SK-N-SH (cell line): ENCODE data around the gene ATG16L1. TPM values are rescaled to one million over a fixed set of nuclear protein-coding genes. Genes with fewer than 3 reads are reported as not detected.

Source experiments
- CTCF ChIA-PET: fragments of 300-600, 350-600 bp; formaldehyde crosslinking; extraction: SDS; loops from one replicate; lab custom pipeline; 2021; lab: Yijun Ruan, JAX
- POLR2A ChIA-PET: fragments of 350-600 bp; sonication (Branson Sonifier 250); formaldehyde crosslinking; extraction: SDS; loops from one replicate; lab custom pipeline; 2020; ENCODE audit warnings: antibody characterized with exemption, inconsistent platforms; lab: Yijun Ruan, JAX
- DNase-seq: peaks from one replicate; pipeline ENCODE4 v3.0.0; 2012
- H2AFZ ChIP-seq: fragments of 200-600 bp; sonication (generic); 2 replicates; pipeline ENCODE4 v1.8.1; 2016; ENCODE audit warnings: antibody characterized with exemption, mild to moderate bottlenecking, low read depth
- H3F3A ChIP-seq: fragments of 200-600 bp; sonication (generic); replicated peaks from 2 replicates; pipeline ENCODE3; 2016; ENCODE audit warnings: antibody characterized with exemption, mild to moderate bottlenecking; ENCODE audit not compliant: insufficient read depth
- H3K27ac ChIP-seq, 2 experiments: fragments of 200-500 bp in 1 of 2; fragments of 200-600 bp in 1 of 2; sonication (Bioruptor generic) in 1 of 2; sonication (generic), shearing (Covaris generic) in 1 of 2; 2 replicates each; pipeline versions ENCODE4 v1.5.1 to v1.6.1; 2014 to 2016; ENCODE audit warnings: low read depth in 2 of 2, inconsistent platforms in 1 of 2, low read length in 1 of 2, mild to moderate bottlenecking in 1 of 2, mixed read lengths in 1 of 2
- H3K27me3 ChIP-seq: fragments of 200-600 bp; sonication (generic), shearing (Covaris generic); 2 replicates; pipeline ENCODE4 v1.6.1; 2016; ENCODE audit warnings: mixed run types; ENCODE audit not compliant: insufficient read depth
- H3K36me3 ChIP-seq, 2 experiments: fragments of 200-500 bp in 1 of 2; fragments of 200-600 bp in 1 of 2; sonication (Bioruptor generic) in 1 of 2; sonication (generic) in 1 of 2; replicated peaks in 1 of 2; 2 replicates each; pipeline versions ENCODE3 to v1.5.1; 2014 to 2016; ENCODE audit warnings: low read length in 1 of 2, mild to moderate bottlenecking in 1 of 2; ENCODE audit not compliant: insufficient read depth in 2 of 2, control insufficient read depth in 1 of 2
- H3K4me1 ChIP-seq, 2 experiments: fragments of 200-500 bp in 1 of 2; fragments of 200-600 bp in 1 of 2; sonication (Bioruptor generic) in 1 of 2; sonication (generic), shearing (Covaris generic) in 1 of 2; 2 replicates each; pipeline versions ENCODE4 v1.5.1 to v1.6.1; 2014 to 2016; ENCODE audit warnings: low read depth in 1 of 2, low read length in 1 of 2, mixed run types in 1 of 2; ENCODE audit not compliant: insufficient read depth in 2 of 2, control insufficient read depth in 1 of 2
- H3K4me2 ChIP-seq: fragments of 200-600 bp; sonication (generic), shearing (Covaris generic); 2 replicates; pipeline ENCODE4 v1.6.1; 2017; ENCODE audit warnings: mixed run types
- H3K4me3 ChIP-seq, 2 experiments: fragments of 200-500 bp in 1 of 2; fragments of 200-600 bp in 1 of 2; sonication (Bioruptor generic) in 1 of 2; sonication (generic), shearing (Covaris generic) in 1 of 2; 2 replicates each; pipeline versions ENCODE4 v1.5.1 to v1.8.1; 2014 to 2016; ENCODE audit warnings: low read depth in 2 of 2, inconsistent platforms in 1 of 2, low read length in 1 of 2, mild to moderate bottlenecking in 1 of 2, mixed read lengths in 1 of 2, moderate library complexity in 1 of 2
- H3K79me2 ChIP-seq: fragments of 200-600 bp; sonication (generic); 2 replicates; pipeline ENCODE4 v1.8.1; 2017; ENCODE audit warnings: mild to moderate bottlenecking; ENCODE audit not compliant: insufficient read depth
- H3K9ac ChIP-seq: fragments of 200-600 bp; sonication (generic); 2 replicates; pipeline ENCODE4 v1.6.1; 2017; ENCODE audit warnings: mixed run types
- H3K9me2 ChIP-seq: fragments of 200-600 bp; sonication (generic); 2 replicates; pipeline ENCODE4 v1.6.1; 2017; ENCODE audit warnings: mixed run types
- H3K9me3 ChIP-seq: fragments of 200-600 bp; sonication (generic); 2 replicates; pipeline ENCODE4 v1.6.1; 2017; ENCODE audit warnings: mixed run types, mild to moderate bottlenecking, moderate library complexity
- H4K20me1 ChIP-seq: fragments of 200-600 bp; sonication (generic); 2 replicates; pipeline ENCODE4 v1.6.1; 2017; ENCODE audit warnings: mild to moderate bottlenecking, mixed run types; ENCODE audit not compliant: insufficient read depth
- CHD2 ChIP-seq: fragments of 150-350 bp; IDR thresholded peaks from 2 replicates; pipeline ENCODE4 v1.6.1; 2018; ENCODE audit warnings: low read length; ENCODE audit not compliant: partially characterized antibody
- ELF1 ChIP-seq: IDR thresholded peaks from 2 replicates; pipeline ENCODE4 v1.4.0; 2012
- EZH2phosphoT487 ChIP-seq: fragments of 200-600 bp; sonication (generic); IDR thresholded peaks from 2 replicates; pipeline ENCODE4 v1.6.1; 2017; ENCODE audit warnings: low read depth, mixed run types, mild to moderate bottlenecking, antibody characterized with exemption, moderate library complexity, borderline replicate concordance
- GABPA ChIP-seq: IDR thresholded peaks from 2 replicates; pipeline ENCODE4 v1.4.0; 2012; ENCODE audit warnings: low read depth, mild to moderate bottlenecking
- GATA2 ChIP-seq: sonication (generic); formaldehyde crosslinking; IDR thresholded peaks from 2 replicates; pipeline ENCODE4 v1.5.0; 2020; ENCODE audit warnings: mild to moderate bottlenecking, missing genetic modification reagents
- NFIC ChIP-seq: IDR thresholded peaks from 2 replicates; pipeline ENCODE4 v1.4.0; 2012; ENCODE audit warnings: borderline replicate concordance
- NRF1 ChIP-seq: IDR thresholded peaks from 2 replicates; pipeline ENCODE4 v1.6.1; 2012; ENCODE audit warnings: low read depth, mild to moderate bottlenecking, low read length
- RAD21 ChIP-seq: IDR thresholded peaks from 2 replicates; pipeline ENCODE4 v1.6.1; 2012; ENCODE audit warnings: mild to moderate bottlenecking, low read length
- RCOR1 ChIP-seq: fragments of 150-350 bp; IDR thresholded peaks from 2 replicates; pipeline ENCODE4 v1.6.1; 2017; ENCODE audit warnings: antibody characterized with exemption, low read length
- SIN3A ChIP-seq: IDR thresholded peaks from 2 replicates; pipeline ENCODE4 v1.6.1; 2012; ENCODE audit warnings: low read depth, mild to moderate bottlenecking, low read length, moderate library complexity, borderline replicate concordance
- TAF1 ChIP-seq: IDR thresholded peaks from 2 replicates; pipeline ENCODE4 v1.6.1; 2012; ENCODE audit warnings: low read depth, mild to moderate bottlenecking, low read length, moderate library complexity, borderline replicate concordance
- TCF12 ChIP-seq: IDR thresholded peaks from 2 replicates; pipeline ENCODE4 v1.4.0; 2012
- WGBS: methylation state at CpG from one replicate; pipeline ENCODE4 v1.1.6; 2017; ENCODE audit warnings: low lambda C conversion rate; 5-methylcytosine and 5-hydroxymethylcytosine counted together
- polyA plus RNA-seq, 3 experiments: library from polyadenylated mRNA; depleted of rRNA; stranded (reverse); fragments of >200 nt; gene quantifications; 2 replicates each; pipeline ENCODE4 v1.2.3, GENCODE V29; 2012
- TF ChIP-seq, protein P1 (sequence below): fragments of 150-350 bp; IDR thresholded peaks from 2 replicates; pipeline ENCODE4 v1.6.1; 2017; ENCODE audit warnings: antibody characterized with exemption, low read length, low read depth, borderline replicate concordance
- TF ChIP-seq, protein P2 (sequence below): IDR thresholded peaks from 2 replicates; pipeline ENCODE4 v1.4.0; 2012; ENCODE audit warnings: low read depth, borderline replicate concordance
- TF ChIP-seq, protein P3 (sequence below): IDR thresholded peaks from 2 replicates; pipeline ENCODE4 v1.4.0; 2012; ENCODE audit warnings: low read depth, borderline replicate concordance
- TF ChIP-seq, protein P4 (sequence below): IDR thresholded peaks from 2 replicates; pipeline ENCODE4; 2012
- TF ChIP-seq, protein P5 (sequence below): IDR thresholded peaks from 2 replicates; pipeline ENCODE4 v1.4.0; 2012; ENCODE audit warnings: low read depth
- TF ChIP-seq, protein P6 (sequence below): fragments of 200-600 bp; sonication (generic); IDR thresholded peaks from 2 replicates; pipeline ENCODE4 v1.6.1; 2017; ENCODE audit warnings: antibody characterized with exemption, mild to moderate bottlenecking, moderate library complexity

The ATG16L1 gene
- polyA plus RNA-seq, 1 of the 3 experiments (the other 2 are of a cell fraction), result 22.2 TPM

DNA sequence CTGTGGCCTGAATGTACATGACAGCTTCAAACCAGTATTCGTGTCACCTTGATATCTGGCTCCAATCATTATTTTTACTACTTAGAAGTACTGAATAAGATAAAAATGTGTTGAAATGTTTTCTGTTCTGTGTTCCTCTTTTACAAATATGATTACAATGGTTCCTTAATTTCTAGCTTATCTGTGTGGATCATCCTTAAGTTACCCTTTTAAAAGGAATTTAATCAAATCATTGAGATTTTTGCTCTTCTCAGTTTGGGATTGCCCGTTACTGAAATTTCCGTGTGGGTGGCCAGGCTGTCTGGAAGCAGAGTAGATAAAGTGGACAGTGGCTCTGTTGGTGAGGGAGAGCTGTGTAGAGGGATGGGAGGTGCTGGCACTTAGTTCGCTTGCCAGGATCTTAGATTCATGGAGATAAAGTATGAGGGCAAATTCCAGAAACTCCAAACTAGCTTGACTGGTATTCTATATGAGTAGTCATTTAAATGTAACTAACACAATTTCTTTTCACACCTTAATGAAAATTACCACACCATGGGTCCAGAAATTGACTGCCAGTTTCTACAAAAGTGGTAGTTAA, 28.7 kb downstream of the ATG16L1 start:
- Histone ChIP-seq H4K20me1 (no peaks in the 10 kb centered on the region), H3K4me2 (no peak overlapping the region), H3K79me2 (no peaks in the 10 kb centered on the region), H3K27ac (peak overlapping the region in 1 of 2 experiments; percentile 30; a peak in 2 of 4 replicates), H3K27me3 (no peaks in the 10 kb centered on the region), H3K9ac (no peak overlapping the region), H3F3A (no peaks in the 10 kb centered on the region), H2AFZ (no peak overlapping the region), H3K9me3 (no peaks in the 10 kb centered on the region), H3K9me2 (no peaks in the 10 kb centered on the region), H3K36me3 (peaks cover 75 to 85% of the 10 kb centered on the region in 2 experiments), H3K4me3 (no peak overlapping the region)
- WGBS, result 50% methylated on average over 4 of the region's 4 CpGs
- peak; percentile 45 for DNase-seq
- ChIA-PET POLR2A (no interaction called here), CTCF (interaction anchor here (0.7 to 1.8 kb wide), 8 partner anchors 9 to 338 kb away, joined by 3 to 6 read pairs (median 4); partner anchors contain the start of genes ATG16L1 and DGKD)
- TF ChIP-seq TCF12 (0 out of 2 replicates have a peak, but pooled peaks have one; percentile 3), GATA2 (CRISPR knock-in tag) (0 out of 2 replicates have a peak, but pooled peaks have one; percentile 29), EZH2phosphoT487 (no peak)
- TF ChIP-seq, all 33 proteins: peak for 2
- peaks cover 0 to 9% of the 10 kb centered on the region in 2 experiments; a peak in 2 of 4 replicates for H3K4me1 ChIP-seq

DNA sequence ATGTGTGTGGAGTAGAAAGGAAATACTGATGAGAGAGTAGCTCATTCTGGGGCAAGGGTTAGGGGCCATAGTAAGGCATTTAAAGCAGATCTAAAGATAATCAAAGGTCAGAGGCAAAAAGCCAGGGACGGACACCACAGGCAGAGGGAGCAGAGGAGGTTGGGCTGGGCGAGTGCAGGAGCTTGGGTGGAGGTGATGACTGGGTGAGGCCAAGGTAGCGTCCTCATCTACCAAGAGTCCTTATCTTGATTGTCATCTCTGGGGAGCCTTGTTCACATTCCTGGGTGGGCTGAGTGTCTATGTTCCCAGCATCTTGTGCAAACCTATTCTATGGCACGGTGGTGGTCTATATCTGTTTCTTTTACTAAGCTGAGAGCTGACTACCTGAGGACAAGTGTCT, 30.1 kb downstream of the ATG16L1 start:
- Histone ChIP-seq H3F3A (no peaks in the 10 kb centered on the region), H2AFZ (no peak overlapping the region), H3K36me3 (peaks cover 73 to 85% of the 10 kb centered on the region in 2 experiments), H3K9ac (no peak overlapping the region), H3K27me3 (no peaks in the 10 kb centered on the region), H3K79me2 (no peaks in the 10 kb centered on the region), H3K9me2 (no peaks in the 10 kb centered on the region), H4K20me1 (no peaks in the 10 kb centered on the region), H3K4me2 (no peak overlapping the region), H3K4me3 (no peak overlapping the region), H3K4me1 (peaks cover 0 to 9% of the 10 kb centered on the region in 2 experiments; a peak in 2 of 4 replicates), H3K27ac (no peak overlapping the region), H3K9me3 (no peaks in the 10 kb centered on the region)
- CTCF ChIA-PET, result interaction anchor here (1.0 to 1.8 kb wide), 3 partner anchors 12 to 73 kb away, joined by 3 to 5 read pairs (median 3); partner anchors contain the start of gene DGKD
- 91% methylated on average over 4 of the region's 4 CpGs for WGBS
- DNase-seq, result no peak
- TF ChIP-seq, protein P1, sequence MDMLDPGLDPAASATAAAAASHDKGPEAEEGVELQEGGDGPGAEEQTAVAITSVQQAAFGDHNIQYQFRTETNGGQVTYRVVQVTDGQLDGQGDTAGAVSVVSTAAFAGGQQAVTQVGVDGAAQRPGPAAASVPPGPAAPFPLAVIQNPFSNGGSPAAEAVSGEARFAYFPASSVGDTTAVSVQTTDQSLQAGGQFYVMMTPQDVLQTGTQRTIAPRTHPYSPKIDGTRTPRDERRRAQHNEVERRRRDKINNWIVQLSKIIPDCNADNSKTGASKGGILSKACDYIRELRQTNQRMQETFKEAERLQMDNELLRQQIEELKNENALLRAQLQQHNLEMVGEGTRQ, result no peak
- no peak for TF ChIP-seq TCF12
- no peak for TF ChIP-seq CHD2
- TF ChIP-seq, protein P2, sequence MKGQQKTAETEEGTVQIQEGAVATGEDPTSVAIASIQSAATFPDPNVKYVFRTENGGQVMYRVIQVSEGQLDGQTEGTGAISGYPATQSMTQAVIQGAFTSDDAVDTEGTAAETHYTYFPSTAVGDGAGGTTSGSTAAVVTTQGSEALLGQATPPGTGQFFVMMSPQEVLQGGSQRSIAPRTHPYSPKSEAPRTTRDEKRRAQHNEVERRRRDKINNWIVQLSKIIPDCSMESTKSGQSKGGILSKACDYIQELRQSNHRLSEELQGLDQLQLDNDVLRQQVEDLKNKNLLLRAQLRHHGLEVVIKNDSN, result no peak
- TF ChIP-seq, protein P3, sequence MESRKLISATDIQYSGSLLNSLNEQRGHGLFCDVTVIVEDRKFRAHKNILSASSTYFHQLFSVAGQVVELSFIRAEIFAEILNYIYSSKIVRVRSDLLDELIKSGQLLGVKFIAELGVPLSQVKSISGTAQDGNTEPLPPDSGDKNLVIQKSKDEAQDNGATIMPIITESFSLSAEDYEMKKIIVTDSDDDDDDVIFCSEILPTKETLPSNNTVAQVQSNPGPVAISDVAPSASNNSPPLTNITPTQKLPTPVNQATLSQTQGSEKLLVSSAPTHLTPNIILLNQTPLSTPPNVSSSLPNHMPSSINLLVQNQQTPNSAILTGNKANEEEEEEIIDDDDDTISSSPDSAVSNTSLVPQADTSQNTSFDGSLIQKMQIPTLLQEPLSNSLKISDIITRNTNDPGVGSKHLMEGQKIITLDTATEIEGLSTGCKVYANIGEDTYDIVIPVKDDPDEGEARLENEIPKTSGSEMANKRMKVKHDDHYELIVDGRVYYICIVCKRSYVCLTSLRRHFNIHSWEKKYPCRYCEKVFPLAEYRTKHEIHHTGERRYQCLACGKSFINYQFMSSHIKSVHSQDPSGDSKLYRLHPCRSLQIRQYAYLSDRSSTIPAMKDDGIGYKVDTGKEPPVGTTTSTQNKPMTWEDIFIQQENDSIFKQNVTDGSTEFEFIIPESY, result no peak
- TF ChIP-seq, protein P4, sequence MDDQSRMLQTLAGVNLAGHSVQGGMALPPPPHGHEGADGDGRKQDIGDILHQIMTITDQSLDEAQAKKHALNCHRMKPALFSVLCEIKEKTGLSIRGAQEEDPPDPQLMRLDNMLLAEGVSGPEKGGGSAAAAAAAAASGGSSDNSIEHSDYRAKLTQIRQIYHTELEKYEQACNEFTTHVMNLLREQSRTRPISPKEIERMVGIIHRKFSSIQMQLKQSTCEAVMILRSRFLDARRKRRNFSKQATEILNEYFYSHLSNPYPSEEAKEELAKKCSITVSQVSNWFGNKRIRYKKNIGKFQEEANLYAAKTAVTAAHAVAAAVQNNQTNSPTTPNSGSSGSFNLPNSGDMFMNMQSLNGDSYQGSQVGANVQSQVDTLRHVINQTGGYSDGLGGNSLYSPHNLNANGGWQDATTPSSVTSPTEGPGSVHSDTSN, result no peak
- TF ChIP-seq RAD21, result no peak
- TF ChIP-seq NRF1, result no peak
- TF ChIP-seq TAF1, result no peak
- TF ChIP-seq, protein P5, sequence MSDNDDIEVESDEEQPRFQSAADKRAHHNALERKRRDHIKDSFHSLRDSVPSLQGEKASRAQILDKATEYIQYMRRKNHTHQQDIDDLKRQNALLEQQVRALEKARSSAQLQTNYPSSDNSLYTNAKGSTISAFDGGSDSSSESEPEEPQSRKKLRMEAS, result no peak
- no peak for TF ChIP-seq ELF1
- no peak for TF ChIP-seq NFIC
- TF ChIP-seq SIN3A, result no peak
- TF ChIP-seq, protein P6, sequence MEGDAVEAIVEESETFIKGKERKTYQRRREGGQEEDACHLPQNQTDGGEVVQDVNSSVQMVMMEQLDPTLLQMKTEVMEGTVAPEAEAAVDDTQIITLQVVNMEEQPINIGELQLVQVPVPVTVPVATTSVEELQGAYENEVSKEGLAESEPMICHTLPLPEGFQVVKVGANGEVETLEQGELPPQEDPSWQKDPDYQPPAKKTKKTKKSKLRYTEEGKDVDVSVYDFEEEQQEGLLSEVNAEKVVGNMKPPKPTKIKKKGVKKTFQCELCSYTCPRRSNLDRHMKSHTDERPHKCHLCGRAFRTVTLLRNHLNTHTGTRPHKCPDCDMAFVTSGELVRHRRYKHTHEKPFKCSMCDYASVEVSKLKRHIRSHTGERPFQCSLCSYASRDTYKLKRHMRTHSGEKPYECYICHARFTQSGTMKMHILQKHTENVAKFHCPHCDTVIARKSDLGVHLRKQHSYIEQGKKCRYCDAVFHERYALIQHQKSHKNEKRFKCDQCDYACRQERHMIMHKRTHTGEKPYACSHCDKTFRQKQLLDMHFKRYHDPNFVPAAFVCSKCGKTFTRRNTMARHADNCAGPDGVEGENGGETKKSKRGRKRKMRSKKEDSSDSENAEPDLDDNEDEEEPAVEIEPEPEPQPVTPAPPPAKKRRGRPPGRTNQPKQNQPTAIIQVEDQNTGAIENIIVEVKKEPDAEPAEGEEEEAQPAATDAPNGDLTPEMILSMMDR, result no peak
- no peak for TF ChIP-seq RCOR1
- TF ChIP-seq GABPA, result no peak
- POLR2A ChIA-PET, result no interaction called here
